HG03064 (cell line): Measurements from ENCODE around the gene RPEL1.

ENCODE experiments used
- ATAC-seq: cut with Tn5 transposase; IDR thresholded peaks from one replicate; pipeline ENCODE4 v1.9.1; 2021; ENCODE audit warnings: low read depth; ENCODE audit not compliant: unreplicated experiment

The RPEL1 gene

DNA sequence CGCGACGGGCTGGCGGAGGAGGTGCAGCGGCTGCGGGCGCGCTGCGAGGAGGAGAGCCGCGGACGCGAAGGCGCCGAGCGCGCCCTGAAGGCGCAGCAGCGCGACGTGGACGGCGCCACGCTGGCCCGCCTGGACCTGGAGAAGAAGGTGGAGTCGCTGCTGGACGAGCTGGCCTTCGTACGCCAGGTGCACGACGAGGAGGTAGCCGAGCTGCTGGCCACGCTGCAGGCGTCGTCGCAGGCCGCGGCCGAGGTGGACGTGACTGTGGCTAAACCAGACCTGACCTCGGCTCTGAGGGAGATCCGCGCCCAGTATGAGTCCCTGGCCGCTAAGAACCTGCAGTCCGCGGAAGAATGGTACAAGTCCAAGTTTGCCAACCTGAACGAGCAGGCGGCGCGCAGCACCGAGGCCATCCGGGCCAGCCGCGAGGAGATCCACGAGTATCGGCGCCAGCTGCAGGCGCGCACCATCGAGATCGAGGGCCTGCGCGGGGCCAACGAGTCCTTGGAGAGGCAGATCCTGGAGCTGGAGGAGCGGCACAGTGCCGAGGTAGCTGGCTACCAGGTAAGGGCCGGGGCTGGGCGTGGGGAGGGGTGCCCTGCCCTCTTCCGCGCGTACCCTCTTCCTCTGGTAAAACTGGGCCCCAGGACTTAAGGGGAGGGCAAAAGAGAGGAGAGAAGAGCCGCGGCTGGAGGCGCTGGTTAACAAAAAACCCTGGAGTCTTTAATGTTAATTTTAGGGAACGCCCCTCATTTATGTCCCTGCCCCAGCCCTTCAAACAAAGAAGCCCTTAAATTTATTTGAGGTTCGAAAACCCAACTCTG lies 32.2 kb downstream of the RPEL1 start:
- no peak for ATAC-seq

DNA sequence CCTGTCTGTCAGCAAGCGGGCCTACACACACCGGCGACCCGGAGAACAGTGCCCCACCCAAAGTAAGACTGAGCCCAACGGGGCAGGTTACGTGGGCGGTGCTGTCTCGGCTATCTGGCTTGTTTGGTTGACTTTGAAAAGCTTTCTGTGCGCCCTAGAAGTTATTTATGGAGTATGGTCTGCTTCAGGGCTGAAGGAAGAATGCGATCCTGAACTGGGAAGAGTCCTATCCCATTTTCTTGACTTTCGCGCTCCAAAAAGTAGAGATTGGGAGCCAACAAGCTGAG lies 32.8 kb downstream of the RPEL1 start:
- ATAC-seq = no peak

- no peak for ATAC-seq
Measured at GRCh38 chr10:103278862-103279298, 33.2 kb downstream of the RPEL1 start.

DNA sequence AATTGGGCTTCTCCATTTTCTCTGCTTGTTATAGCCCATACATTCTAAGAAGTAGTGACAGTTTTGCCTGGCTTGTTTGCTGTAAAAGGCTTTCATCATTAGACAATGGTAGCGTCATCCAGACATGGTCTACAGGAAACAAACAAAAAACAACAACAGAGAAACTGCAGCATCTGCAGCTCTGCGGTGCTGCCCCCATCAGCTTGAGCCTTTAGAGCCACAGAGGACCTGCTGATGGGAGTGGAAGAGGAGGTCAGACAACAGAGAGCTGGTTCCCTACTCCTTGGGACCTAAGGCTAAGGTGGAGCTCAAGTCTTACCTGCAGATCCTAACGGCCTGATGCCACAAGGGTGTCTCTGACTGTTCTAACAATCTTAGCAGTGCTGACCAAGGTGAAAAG lies 34.3 kb downstream of the RPEL1 start:
- ATAC-seq = no peak

- no peak for ATAC-seq
Measured at GRCh38 chr10:103280506-103280905, 34.8 kb downstream of the RPEL1 start.

GRCh38 chr10:103281753-103282152 lies 36.1 kb downstream of the RPEL1 start:
- no peak for ATAC-seq

GRCh38 chr10:103282961-103283360 lies 37.3 kb downstream of the RPEL1 start:
- no peak for ATAC-seq

DNA sequence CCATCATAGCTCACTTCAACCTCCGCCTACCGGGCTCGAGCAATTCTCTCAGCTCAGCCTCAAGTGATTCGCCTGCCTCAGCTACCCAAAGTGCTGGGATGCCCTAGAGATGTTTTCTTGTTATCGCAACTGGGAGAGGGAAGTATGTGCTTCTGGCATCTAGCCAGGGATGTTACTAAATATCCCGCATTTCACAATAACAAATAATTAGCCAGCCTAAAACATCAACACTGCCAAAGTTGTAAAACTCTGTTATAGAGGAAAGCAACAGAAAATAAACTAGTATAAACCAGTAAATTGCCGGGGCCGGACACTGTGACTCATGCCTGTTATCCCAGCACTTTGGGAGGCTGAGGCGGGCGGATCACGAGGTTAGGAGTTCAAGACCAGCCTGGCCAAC lies 38.5 kb downstream of the RPEL1 start:
- no peak for ATAC-seq

DNA sequence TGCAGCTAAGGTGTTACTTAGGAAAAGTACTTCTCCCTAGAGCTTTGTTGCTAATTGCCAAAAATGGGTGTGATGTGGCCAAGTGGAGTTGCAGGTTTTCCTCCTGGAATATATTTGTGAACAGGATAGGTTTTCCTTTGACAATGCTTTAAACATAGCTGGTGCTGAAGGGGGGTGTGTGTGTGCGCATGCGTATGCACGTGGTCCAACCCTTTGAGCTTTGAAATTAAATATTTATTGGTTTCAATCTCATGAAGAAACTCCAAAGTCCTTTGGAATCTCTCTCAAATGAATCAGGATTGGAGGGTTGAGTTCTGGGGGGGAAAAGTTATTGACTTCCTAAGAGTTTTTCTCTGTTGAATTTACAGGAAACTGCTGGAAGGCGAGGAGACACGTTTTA lies 42.3 kb downstream of the RPEL1 start:
- ATAC-seq = no peak

- no peak for ATAC-seq
Measured at GRCh38 chr10:103291588-103291987, 45.9 kb downstream of the RPEL1 start.

DNA sequence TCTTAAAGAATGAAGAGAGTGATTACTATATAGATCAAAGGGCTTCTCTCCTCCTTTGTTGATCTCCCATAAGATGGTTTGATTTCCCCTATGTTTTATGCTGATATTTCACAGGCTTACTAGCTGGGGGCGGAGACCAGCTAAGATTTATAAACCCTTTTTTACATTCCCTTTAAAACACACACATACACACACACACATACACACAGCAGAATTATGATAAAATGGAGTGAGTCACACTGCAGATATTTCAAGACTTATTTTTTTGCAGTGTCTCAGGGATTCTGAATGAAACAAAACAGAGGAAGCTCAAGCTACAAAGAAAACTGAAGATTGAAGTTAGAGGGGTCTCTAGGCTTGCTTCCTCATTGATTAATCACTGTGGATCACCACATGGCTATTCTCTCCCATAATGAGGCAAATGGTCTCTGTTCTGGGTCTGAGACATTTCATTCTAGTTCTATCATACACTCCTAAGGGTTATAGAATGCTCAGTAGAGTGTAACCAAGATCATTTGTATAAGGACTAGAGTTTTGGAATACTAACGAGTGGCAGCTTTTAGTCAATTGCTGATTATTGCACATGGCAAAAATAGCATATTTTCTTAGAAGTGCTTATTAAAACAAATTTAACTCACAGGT lies 49.8 kb downstream of the RPEL1 start:
- no peak for ATAC-seq
